GM10248 (cell line): ENCODE measurements around the gene GRID2.
"Not testable (repeated sequence)": the region's sequence is repeated elsewhere in the genome, so short reads cannot be mapped to it uniquely, and the experiment has no call there.

Experiments used
- CTCF ChIA-PET: fragments of 300-600 bp; sonication (Branson Sonifier 250); formaldehyde crosslinking; extraction: SDS; loops from one replicate; lab custom pipeline; 2021; ENCODE audit warnings: antibody characterized with exemption; lab: Yijun Ruan, JAX
- POLR2A ChIA-PET: fragments of 350-650 bp; sonication (Branson Sonifier 250); formaldehyde crosslinking; extraction: SDS; loops from one replicate; lab custom pipeline; 2020; ENCODE audit warnings: antibody characterized with exemption; lab: Yijun Ruan, JAX
- DNase-seq: peaks from one replicate; pipeline ENCODE4 v3.0.0; 2012; ENCODE audit errors: extremely low spot score
- TF ChIP-seq, protein P1 (sequence below): IDR thresholded peaks from 2 replicates; pipeline ENCODE4 v1.5.1; 2012; ENCODE audit warnings: mild to moderate bottlenecking, low read depth; ENCODE audit errors: extremely low read depth, missing control alignments, control extremely low read depth

The GRID2 gene

DNA sequence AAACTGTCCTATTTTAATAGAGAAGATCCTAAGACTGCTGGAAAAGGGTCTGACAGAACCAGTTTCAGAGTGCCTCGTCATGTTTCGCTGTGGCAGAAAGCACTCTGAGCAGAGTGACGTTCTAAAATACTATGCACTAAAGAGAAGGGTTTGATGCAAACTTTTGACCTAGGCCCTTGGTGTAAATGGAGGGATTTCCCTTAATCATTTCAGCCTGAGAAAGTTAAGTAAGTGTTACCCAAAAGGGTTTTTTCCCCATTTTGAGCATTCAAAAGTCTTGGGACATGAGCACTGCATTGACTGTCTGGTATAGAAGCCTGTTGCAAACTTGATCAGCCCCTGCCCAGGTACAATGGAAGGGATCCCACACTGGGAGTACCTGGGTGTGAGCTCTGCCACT, 1367.3 kb downstream of the GRID2 start:
- TF ChIP-seq, protein P1, sequence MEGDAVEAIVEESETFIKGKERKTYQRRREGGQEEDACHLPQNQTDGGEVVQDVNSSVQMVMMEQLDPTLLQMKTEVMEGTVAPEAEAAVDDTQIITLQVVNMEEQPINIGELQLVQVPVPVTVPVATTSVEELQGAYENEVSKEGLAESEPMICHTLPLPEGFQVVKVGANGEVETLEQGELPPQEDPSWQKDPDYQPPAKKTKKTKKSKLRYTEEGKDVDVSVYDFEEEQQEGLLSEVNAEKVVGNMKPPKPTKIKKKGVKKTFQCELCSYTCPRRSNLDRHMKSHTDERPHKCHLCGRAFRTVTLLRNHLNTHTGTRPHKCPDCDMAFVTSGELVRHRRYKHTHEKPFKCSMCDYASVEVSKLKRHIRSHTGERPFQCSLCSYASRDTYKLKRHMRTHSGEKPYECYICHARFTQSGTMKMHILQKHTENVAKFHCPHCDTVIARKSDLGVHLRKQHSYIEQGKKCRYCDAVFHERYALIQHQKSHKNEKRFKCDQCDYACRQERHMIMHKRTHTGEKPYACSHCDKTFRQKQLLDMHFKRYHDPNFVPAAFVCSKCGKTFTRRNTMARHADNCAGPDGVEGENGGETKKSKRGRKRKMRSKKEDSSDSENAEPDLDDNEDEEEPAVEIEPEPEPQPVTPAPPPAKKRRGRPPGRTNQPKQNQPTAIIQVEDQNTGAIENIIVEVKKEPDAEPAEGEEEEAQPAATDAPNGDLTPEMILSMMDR = no peak
- ChIA-PET POLR2A (no interaction called here), CTCF (no interaction called here)
- no peak for DNase-seq

- POLR2A ChIA-PET, DNase-seq, CTCF ChIA-PET: not testable (repeated sequence)
Observed at GRCh38 chr4:93676937-93677336, 1373.2 kb downstream of the GRID2 start.

- TF ChIP-seq, protein P1 = no peak
- ChIA-PET POLR2A (no interaction called here), CTCF (no interaction called here)
- DNase-seq = no peak
Observed at GRCh38 chr4:93684571-93684970, 1380.8 kb downstream of the GRID2 start.

- CTCF ChIA-PET = interaction anchor here (0.9 to 1.7 kb wide), 3 partner anchors 11 to 50 kb away, joined by 3 read pairs; no protein-coding TSS in a partner anchor
- POLR2A ChIA-PET = no interaction called here
- no peak for DNase-seq
- TF ChIP-seq, protein P1 = no peak
Observed at GRCh38 chr4:93687304-93687703, 1383.5 kb downstream of the GRID2 start.

DNA sequence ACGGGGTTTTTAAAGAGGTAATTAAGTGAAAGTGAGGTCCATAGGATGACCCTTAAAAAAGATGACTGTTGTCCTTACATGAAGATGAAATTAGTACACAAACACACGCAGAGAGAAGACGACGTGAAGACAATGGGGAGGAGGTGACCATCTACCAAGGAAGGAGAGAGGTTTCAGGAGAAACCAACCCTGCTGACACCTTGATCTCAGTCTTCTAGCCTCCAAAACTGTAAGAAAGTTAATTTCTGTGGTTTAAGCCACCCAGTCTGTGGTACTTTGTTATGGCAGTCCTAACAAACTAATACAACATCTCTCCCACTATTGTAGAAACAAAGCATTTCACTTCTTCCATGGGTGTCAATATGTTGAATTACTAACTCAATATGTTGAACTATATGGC, 1385.2 kb downstream of the GRID2 start:
- CTCF ChIA-PET = no interaction called here
- POLR2A ChIA-PET = no interaction called here
- TF ChIP-seq, protein P1 = no peak
- DNase-seq = no peak

GRCh38 chr4:93693141-93693540, 1389.4 kb downstream of the GRID2 start:
- ChIA-PET CTCF (interaction anchor here (1.2 to 2.0 kb wide), 2 partner anchors 17 to 21 kb away, joined by 3 to 4 read pairs; no protein-coding TSS in a partner anchor), POLR2A (no interaction called here)
- DNase-seq = no peak
- TF ChIP-seq, protein P1 = no peak

- TF ChIP-seq, protein P1 = no peak
- CTCF ChIA-PET = no interaction called here
- DNase-seq = no peak
- POLR2A ChIA-PET = no interaction called here
Observed at GRCh38 chr4:93698686-93699085, 1394.9 kb downstream of the GRID2 start.
